ELR (cell line): ENCODE measurements around the gene EPG5.
"Not testable (repeated sequence)": the region's sequence is repeated elsewhere in the genome, so short reads cannot be mapped to it uniquely, and the experiment has no call there.

Experiments used
- DNase-seq: peaks from one replicate; pipeline ENCODE4 v3.0.0-alpha.2; 2015; ENCODE audit warnings: low read depth

EPG5 gene, protein sequence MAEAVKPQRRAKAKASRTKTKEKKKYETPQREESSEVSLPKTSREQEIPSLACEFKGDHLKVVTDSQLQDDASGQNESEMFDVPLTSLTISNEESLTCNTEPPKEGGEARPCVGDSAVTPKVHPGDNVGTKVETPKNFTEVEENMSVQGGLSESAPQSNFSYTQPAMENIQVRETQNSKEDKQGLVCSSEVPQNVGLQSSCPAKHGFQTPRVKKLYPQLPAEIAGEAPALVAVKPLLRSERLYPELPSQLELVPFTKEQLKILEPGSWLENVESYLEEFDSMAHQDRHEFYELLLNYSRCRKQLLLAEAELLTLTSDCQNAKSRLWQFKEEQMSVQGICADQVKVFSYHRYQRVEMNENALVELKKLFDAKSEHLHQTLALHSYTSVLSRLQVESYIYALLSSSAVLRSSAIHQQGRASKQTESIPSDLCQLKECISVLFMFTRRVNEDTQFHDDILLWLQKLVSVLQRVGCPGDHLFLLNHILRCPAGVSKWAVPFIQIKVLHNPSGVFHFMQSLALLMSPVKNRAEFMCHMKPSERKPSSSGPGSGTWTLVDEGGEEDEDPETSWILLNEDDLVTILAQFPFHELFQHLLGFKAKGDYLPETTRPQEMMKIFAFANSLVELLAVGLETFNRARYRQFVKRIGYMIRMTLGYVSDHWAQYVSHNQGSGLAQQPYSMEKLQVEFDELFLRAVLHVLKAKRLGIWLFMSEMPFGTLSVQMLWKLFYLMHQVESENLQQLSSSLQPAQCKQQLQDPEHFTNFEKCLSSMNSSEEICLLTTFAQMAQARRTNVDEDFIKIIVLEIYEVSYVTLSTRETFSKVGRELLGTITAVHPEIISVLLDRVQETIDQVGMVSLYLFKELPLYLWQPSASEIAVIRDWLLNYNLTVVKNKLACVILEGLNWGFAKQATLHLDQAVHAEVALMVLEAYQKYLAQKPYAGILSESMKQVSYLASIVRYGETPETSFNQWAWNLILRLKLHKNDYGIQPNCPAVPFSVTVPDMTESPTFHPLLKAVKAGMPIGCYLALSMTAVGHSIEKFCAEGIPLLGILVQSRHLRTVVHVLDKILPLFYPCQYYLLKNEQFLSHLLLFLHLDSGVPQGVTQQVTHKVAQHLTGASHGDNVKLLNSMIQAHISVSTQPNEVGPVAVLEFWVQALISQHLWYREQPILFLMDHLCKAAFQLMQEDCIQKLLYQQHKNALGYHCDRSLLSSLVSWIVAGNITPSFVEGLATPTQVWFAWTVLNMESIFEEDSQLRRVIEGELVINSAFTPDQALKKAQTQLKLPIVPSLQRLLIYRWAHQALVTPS (N-terminal part only)

DNA sequence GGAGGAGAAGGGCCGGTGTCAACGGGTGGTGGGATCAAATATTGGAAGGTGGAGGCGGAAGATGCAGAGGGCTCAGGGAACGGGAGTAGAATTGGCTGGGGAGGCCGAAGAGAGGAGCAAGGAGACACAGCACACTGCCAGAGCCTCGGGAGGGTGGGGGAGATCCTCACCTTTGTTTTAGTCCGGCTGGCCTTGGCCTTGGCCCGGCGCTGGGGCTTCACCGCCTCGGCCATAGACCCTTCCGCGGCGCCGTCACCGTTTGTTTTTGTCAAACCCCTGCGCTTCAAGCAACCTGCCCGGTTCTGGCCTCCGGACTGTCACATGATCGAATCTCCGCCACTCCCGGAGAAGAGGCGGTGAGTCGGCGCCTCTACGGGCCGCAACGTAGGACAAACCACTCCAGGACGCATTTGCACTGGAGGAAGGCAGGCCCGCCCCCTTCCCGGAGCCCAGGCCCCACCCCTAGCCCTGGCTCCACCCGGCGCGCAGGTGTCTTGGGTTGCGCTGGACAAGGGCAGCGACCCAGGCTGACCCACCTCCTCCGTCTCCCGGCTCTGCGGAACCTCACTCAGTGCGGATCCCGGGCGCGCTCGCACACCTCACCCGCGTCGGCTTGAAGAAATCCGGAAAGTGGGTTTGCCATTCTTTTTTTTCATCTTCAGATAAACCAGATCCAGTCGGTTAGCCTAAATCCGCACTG, at the start of gene EPG5:
Gene EPG5, minus strand, starts transcription at position 323 of the 700 bp plus-strand sequence. Its CDS starts 90 bp downstream, at position 233.
- peak; percentile 98 for DNase-seq

DNA sequence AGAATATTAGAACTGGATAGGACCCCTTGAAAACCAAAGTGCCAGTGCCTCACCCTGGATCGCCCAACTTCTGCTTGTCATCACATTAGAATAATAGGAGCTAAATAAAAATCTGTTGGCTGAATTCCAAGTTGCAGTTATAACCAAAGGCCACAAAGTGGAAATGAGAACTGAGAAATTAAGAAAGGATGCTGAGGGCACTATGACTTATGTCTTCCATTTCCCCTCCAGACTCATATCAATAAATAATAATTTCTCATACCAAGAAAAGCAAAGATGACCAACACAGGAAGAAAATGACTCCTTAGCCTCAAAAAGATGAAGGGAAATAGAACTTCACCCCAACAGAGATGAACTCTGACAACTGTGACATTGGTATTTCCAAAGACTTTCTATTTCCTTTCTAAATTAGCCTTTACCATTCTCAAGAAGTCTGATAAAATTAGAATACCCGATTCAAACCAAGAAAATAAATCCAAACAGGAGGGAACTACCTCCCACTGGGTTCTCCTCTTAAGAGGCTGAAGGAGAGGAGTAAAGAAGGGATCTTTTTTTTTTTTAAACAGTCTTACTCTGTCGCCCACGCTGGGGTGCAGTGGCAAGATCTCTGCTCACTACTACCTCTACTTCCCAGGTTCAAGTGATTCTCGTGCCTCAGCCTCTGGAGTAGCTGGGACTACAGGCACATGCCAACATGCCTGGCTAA, 46.5 kb upstream of the EPG5 start:
- peak; percentile 7 for DNase-seq

DNA sequence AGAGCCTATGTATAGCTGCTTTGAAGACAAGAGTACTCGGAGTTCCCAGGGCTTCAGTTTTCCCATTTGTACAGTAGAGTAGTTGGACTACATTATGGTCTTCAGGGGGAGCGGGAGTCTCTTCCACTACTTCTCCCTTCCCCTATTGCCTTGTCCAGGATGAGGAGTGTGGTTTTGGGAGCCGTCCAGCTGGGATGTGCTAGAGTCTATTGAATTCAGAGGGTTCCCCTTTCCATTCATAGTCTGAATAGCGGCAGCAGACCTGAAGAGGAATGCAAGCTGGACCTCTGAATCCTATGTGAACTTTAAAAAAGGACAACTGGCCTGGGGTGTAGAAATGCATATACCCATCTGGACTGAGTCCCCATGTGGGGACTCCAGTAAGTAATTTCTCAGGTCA, 43.5 kb upstream of the EPG5 start:
- DNase-seq = no peak

DNA sequence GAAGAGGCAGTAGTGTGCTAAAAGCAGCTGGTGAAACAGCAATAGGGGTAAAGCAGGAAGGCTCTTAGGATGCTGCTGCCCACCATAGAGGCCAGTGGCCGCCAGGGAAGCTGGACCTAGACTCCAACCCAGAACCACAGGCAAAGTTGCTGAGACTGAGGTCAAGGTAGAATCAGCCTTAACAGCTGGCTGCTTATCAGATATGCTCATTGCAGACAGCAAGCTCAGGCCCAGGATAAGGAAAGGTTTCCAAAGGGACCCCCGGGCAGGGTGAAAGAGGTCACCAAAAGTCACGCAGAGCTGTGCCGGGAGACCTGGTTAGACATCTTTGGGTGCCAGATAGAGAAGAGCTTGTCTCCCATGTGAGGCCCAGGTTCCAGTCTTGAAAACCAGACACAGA, 42.9 kb upstream of the EPG5 start:
- DNase-seq = no peak

DNA sequence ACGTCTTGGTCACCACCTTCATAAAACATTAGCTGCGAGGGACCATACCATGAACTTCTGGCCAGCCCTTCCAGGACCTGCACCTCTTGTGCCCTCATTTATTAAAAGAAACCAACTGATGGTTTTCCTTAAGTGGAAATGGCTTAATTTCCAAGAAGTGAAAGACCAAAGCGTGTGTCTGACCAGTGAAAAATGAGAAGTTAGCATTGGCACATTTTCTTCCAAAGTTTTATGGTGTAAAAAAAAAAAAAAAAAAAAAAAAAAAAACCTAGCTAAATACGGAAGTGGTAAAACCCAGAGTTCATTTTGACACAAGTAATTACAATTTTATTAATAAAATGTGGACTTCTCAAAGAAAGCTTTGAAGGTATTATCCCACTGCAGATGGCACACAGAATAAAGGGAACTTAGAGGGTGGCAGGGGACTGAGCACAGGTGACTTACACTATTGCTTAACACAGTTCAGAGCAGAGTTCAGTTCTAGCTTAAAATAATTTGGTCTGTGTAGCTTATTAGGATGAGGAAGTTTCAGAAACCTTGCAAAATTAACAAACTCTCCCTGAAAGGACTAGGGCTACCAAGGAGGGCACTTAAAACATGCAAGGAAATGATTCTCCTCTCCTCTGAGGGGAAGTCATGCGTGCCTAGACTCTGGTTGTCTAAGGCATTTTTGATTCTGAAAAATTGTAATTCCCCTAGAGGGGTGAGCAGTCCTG, 42.2 kb upstream of the EPG5 start:
- DNase-seq = no peak

DNA sequence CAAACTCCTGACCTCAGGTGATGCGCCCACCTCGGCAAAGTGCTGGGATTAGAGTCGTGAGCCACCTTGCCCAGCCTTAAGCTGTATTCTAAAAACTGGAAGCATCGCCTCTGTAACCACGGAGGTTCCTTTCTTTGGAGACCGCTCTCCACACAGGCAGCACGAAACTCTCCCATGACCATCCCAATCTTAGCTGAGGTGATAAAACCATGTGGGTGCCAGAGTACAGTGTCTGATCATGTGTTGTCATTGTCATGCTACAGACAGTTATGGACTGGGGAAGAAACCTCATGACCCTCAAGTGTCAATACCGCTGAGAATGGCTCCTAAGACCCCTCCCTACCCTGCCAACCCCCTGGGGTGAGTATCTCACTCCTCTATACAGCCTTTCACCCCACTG, 41.4 kb upstream of the EPG5 start:
- no peak for DNase-seq

DNA sequence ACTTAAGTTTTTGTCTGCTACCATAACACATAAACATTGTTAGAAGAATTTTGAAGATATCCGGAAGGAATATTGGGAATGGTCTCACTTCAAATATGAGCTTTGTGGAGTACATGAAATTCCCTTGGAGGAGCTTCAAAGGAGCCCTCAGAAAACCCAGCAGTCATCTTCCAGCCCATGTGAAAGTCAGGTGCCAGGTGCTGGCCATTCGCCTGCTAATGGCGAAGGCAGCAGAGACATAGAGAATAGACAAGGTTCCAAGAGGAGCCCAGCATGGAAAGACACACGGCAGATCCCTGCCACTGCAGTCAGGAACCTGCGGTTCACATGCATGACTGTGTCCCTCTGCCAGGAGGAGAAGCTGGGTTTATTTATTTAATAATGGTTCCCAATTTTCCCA, 40.0 kb upstream of the EPG5 start:
- no peak for DNase-seq

DNA sequence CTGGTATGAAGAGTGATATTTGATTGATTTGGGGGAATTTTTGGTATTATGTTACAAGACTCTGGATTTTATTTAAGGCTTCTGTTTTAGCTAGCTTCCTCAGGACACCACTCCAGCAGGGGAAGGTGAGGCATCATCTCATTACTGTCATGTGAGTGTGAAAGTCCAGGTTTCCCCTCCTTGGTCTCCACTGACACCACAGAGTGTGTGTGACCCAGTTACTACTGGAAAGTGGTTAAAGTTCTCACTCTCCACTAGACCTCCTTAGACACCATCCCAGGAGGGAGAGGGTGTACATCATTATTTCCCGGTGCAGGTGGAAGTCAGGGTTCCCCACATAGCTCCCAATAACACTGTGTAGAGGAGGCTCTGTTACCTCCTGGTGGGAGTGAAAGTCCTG, 35.8 kb upstream of the EPG5 start:
- no peak for DNase-seq

DNA sequence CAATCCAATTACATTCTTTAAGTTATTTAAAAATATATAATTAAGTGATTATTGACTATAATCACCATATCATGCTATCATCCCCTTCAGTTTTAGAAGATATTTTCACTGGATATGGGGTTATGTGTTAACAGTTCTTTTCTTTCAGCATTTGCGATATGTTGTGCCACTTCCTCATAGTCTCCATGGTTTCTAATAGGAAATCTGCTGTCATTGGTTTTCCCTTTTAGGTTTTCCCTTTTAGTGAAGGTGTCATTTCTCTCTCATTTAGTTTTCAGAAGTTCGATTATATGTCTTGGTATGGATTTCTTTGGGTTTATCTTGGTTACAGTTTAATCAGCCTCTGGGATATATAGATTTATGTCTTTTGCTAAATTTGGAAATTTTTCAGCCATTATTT, 34.8 kb upstream of the EPG5 start:
- no peak for DNase-seq

DNA sequence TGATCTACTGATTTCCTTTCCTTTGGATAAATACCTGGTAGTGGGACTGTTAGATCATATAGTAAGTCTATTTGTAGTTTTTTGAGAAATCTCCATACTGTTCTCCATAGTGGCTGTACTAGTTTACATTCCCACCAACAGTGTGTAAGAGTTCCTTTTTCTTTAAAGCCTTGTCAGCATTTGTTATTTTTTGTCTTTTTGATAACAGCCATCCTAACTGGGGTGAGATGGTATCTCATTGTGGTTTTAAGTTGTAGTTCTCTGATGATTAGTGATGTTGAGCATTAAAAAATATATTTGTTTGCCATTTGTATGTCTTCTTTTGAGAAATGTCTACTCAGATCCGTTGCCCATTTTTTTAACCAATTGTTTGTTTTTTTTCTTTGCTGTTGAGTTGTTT, 33.9 kb upstream of the EPG5 start:
- no peak for DNase-seq

DNA sequence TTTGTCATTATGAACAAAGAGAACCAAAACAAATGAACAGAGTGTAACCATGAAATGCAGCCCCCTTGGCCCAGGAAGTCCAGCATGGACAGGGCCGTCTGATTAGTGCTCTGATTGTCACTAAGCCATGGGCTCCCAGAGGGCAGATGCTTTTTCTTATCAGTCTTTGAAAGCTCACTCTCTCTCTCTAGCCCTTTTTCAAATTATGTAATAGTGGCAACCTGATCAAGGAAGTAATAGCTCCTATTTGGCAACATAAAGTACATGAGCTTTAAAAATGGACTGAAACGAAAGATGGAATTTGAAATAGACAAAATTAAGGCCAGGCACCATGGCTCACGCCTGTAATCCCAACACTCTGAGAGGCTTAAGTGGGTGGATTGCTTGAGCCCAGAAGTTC, 32.4 kb upstream of the EPG5 start:
- no peak for DNase-seq

DNA sequence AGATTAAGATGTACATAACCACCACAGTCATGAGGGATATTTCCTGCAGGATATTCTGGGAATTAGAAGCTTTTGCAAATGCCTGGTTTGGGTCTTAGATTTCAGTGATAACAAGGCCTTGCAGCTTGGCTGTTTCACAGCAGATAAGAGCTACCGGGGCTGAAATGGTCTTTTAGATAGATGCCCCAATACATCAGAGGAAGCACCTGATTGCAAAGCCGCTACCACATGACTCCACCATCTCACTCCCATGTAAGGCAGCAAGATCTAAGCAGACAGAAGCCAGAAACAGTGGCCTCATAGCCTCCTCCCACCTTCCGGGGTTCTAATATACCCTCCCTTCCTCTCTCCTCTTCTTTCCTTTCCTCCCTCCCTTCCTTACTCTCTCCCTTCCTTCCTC, 31.1 kb upstream of the EPG5 start:
- DNase-seq = no peak

DNA sequence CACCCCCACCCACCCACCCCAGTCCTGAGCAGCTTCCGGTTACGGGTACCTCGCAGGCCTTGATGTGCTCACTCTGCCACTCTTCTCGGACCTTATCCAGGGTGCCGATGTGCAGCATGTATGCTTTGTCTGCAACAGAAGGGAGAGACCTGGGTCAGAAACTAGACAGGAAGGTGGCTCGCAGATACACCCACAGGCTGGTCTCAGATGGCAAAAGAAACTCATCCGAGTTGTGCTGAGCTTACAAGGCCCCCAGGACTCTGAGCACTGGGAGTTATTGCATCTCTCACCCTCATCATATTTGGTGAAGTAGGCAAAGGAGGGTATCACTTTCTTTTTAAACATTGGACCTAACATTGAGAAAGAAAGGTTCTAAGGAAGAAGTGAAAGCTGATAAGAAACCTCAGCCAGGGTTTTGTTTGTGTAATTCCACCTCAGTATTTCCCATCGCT, 30.6 kb upstream of the EPG5 start:
- DNase-seq = no peak

DNA sequence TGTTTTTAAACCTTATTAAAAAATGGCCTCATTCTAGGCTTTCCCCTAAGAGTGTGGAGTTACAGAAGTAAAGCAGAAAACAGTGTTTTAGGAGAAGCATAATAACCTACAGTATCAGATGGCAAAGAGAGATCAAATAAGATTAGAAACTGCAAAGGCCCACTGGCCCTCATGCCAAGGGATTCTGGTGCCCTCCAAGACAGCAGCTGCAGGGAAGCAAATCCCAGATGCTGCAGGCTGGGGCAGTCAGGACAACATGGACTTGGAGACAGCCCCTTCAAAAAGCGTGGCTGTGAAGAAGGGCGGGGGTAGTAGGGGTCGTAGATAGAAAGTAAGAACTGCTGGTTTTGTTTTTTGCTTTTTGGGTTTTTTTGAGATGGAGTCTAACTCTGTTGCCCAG, 28.3 kb upstream of the EPG5 start:
- no peak for DNase-seq

DNA sequence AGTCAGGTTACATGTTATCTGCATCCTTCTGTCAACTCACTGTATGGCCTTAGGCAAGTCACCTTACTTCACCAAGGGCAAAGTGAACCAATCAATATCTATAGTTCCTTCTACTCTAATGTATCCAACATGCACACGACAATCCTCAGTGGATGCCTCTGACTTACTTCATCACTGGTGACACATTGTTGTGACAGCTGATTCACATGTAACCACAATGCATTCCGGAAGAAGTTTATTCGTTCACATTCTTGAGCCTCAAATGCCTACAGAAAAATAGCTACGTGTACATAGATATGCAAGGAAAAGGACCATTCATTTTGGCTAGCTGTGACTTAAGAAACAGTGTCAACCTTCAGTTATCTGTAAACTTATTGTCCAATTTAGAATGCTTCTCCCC, 26.3 kb upstream of the EPG5 start:
- peak; percentile 89 for DNase-seq

DNA sequence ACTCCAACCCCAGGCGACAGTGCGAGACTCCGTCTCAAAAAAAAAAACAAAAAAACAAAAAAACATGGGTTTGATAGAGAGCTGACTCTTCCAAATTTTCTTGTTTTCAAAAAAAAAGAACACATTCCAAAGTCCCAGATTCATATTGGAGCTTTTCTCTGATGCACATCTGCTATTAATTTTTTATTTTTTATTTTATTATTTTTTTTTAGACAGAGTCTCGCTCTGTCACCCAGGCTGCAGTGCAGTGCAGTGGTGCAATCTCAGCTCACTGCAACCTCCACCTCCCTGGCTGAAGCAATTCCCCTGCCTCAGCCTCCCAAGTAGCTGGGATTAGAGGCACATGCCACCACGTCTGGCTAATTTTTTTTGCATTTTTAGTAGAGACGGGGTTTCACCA, 25.4 kb upstream of the EPG5 start:
- DNase-seq = not testable (repeated sequence)

DNA sequence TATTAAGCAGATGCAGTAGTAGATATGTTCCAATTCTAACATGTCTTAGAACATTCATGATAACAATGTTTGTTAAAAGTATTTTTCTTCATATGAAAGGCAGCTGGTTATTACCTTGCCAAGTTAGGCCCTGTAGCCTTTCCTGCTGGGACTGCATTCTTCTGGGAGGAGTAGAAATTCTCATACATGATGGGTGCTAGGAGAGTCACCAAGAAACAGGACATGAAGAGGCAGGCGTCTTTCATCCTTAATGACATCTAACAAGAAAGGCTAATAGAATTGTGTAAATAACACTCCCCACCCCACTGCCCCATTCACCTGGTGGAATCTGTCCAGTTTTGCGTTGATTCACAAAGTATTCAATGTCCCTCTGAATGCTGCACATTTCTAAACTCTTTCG, 24.7 kb upstream of the EPG5 start:
- DNase-seq = no peak

DNA sequence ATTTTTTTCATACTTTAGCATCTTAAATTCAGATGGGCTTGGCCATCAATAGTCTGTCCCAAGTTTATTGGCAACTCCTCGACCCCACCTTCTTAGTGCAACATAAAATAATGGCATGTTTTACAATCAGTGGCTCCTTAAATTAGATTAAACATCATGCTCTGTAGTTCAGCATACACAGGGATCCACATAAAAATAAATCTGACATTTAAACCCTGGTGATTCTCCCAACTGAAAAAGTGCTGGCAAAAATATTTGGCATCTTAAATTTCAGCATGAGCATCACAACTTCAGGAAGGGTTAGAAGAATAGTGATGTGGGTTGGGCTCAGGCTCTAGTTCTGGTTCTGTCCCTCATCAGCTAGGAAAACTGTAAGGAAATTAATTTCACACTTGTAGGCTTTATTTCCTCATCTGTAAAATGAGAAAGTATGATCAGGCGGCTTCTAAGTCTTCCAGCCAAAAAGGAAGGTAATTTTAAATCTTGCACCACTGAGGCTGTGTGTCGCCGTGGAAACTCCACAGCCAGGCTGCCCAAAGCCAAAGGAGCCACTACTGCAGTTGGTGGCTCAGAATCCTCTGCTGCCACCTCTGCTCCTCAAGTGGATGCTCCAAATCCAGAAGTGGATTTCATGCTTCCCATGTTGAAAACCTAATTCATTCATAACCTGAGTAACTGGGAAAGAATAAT, 17.6 kb upstream of the EPG5 start:
- DNase-seq = no peak

DNA sequence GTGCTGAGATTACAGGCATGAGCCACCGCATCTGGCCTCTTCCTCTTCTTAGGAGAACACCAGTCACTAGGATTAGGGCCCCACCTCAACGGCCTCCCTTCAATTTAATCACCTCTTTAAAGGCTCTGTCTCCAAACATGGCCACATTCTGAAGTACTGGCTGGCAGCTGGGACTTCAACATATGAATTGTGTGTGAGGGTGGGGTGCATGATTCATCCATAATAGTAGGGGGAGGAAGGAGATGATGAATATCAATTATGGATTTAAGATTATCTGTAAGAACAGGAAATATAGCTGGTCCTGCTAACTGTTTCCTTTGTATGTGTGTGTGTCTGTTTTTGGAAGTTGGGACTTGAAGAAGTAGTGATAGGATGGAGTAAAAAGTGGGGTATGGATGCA, 14.7 kb upstream of the EPG5 start:
- DNase-seq = no peak

DNA sequence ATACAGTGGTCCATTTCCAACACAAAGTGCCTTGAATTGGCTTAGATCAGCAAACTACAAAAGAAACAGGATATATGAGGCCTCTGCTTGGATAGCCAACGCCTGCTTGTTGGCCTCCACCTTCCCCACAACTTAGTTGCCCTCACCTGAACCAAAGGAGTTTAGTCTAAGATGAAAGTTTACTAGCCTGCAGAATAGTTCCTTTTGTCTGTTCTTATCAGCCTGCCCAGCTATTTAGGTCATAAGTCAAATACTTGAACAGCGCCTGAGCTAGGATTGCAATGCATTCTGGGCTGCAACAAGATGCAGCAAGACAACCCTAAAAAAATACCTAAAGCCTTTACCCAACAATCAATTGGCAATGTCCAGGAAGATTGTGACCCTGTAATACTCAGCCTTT, 13.1 kb upstream of the EPG5 start:
- DNase-seq = no peak
